PC-3 (cell line): ENCODE data around the gene ZNF195.

ENCODE experiments used
- CTCF ChIP-seq: fragments of 300-600 bp; sonication (generic); conservative IDR thresholded peaks from 2 replicates; pipeline ENCODE4 v1.5.1; 2017; ENCODE audit warnings: antibody characterized with exemption, low read depth, mild to moderate bottlenecking, low read length
- EZH2 ChIP-seq: fragments of 300-600 bp; sonication (generic); IDR thresholded peaks from one replicate; pipeline ENCODE4 v1.6.1; 2017; ENCODE audit warnings: antibody characterized with exemption, mild to moderate bottlenecking, low read length; ENCODE audit not compliant: unreplicated experiment

- TF ChIP-seq CTCF, result no peak
- no peak for TF ChIP-seq EZH2
These were observed 31.8 kb downstream of the ZNF195 start for GRCh38 chr11:3347127-3347526.
